Uterus (tissue), 4 donors: Measurements from ENCODE around the gene FHIT. TPM values are rescaled to one million over a fixed set of nuclear protein-coding genes. Genes with fewer than 3 reads are reported as not detected.

Experiments
- DNase-seq, 2 donors: peaks; one replicate each; pipeline ENCODE4 v3.0.0-alpha.2; 2019 to 2020
- H3K27ac ChIP-seq, 2 donors: fragments of 200-600 bp; sonication (generic); 1 replicate in 1 of 2; 2 replicates in 1 of 2; pipeline ENCODE4 v1.5.1; 2016 to 2018
- H3K27me3 ChIP-seq, 2 donors: fragments of 200-600 bp; sonication (generic); one replicate each; pipeline ENCODE4 v1.5.1; 2018 to 2019; ENCODE audit warnings: control low read depth in 1 of 2
- H3K36me3 ChIP-seq, 2 donors: fragments of 200-600 bp; sonication (generic); one replicate each; pipeline ENCODE4 v1.5.1; 2019; ENCODE audit warnings: control low read depth in 1 of 2
- H3K4me1 ChIP-seq, 2 donors: fragments of 200-600 bp; sonication (generic); one replicate each; pipeline ENCODE4 v1.5.1; 2018 to 2019; ENCODE audit warnings: control low read depth in 1 of 2
- H3K4me3 ChIP-seq, 2 donors: fragments of 200-600 bp; sonication (generic); 1 replicate in 1 of 2; 2 replicates in 1 of 2; pipeline ENCODE4 v1.5.1; 2018 to 2019; ENCODE audit warnings: mild to moderate bottlenecking in 1 of 2
- H3K9me3 ChIP-seq, 2 donors: fragments of 200-600 bp; sonication (generic); one replicate each; pipeline ENCODE4 v1.5.1; 2019; ENCODE audit warnings: control low read depth in 1 of 2
- CTCF ChIP-seq, 4 experiments: fragments of 200-600 bp in 2 of 4; fragments of 450-650 bp in 2 of 4; sonication (generic) in 2 of 4; IDR thresholded peaks; one replicate each; pipeline ENCODE4 v1.5.1; 2016 to 2019; ENCODE audit warnings: antibody characterized with exemption in 4 of 4, mild to moderate bottlenecking in 2 of 4, moderate library complexity in 1 of 4
- POLR2A ChIP-seq, 2 donors: fragments of 450-650 bp; IDR thresholded peaks; one replicate each; pipeline ENCODE4 v1.6.1; 2016; ENCODE audit warnings: antibody characterized with exemption in 2 of 2, mild to moderate bottlenecking in 1 of 2, moderate library complexity in 1 of 2
- intact Hi-C: fragments of 100-400 bp; cut with DNase I; formaldehyde crosslinking; loops from one replicate; pipeline ENCODE4 v1.15.1; 2023; ENCODE audit warnings: low total_unique reads
- total RNA-seq, 4 donors: library from RNA; depleted of rRNA in 3 of 4; stranded (reverse); fragments of >200 nt in 3 of 4; gene quantifications; one replicate each; pipeline versions ENCODE4 v1.1.0 to v1.2.4, GENCODE V29; 2014 to 2023
- donor health status: DM: yes; HTN: yes; CAD: no.

The FHIT gene
- total RNA-seq, 4 donors from 2014 or later = 1.3 to 15.2 (median 7.3) TPM

GRCh38 chr3:60758171-60758570 lies 493.1 kb downstream of the FHIT start:
- TF ChIP-seq POLR2A (IDR thresholded peaks at IDR 0.05) (no peak), CTCF (IDR thresholded peaks at IDR 0.05) (no peak)
- Histone ChIP-seq H3K4me3 (no peak overlapping the region), H3K27me3 (no peaks in the 10 kb centered on the region), H3K27ac (no peak overlapping the region), H3K36me3 (no peaks in the 10 kb centered on the region), H3K4me1 (no peaks in the 10 kb centered on the region), H3K9me3 (no peaks in the 10 kb centered on the region)
- intact Hi-C loops = no loop called here
- no peak for DNase-seq

- Histone ChIP-seq H3K4me3 (no peak overlapping the region), H3K4me1 (no peaks in the 10 kb centered on the region), H3K9me3 (no peaks in the 10 kb centered on the region), H3K36me3 (no peaks in the 10 kb centered on the region), H3K27me3 (no peaks in the 10 kb centered on the region), H3K27ac (no peak overlapping the region)
- DNase-seq = no peak
- TF ChIP-seq CTCF (IDR thresholded peaks at IDR 0.05) (no peak), POLR2A (IDR thresholded peaks at IDR 0.05) (no peak)
- intact Hi-C loops = no loop called here
Measured at GRCh38 chr3:60757724-60758123, 493.5 kb downstream of the FHIT start.

- Histone ChIP-seq H3K27ac (no peak overlapping the region), H3K9me3 (no peaks in the 10 kb centered on the region), H3K27me3 (no peaks in the 10 kb centered on the region), H3K36me3 (no peaks in the 10 kb centered on the region), H3K4me1 (no peaks in the 10 kb centered on the region), H3K4me3 (no peak overlapping the region)
- intact Hi-C loops = no loop called here
- TF ChIP-seq POLR2A (IDR thresholded peaks at IDR 0.05) (no peak), CTCF (IDR thresholded peaks at IDR 0.05) (no peak)
- DNase-seq = no peak
Measured at GRCh38 chr3:60756241-60757030, 494.8 kb downstream of the FHIT start.

GRCh38 chr3:60755094-60755493 lies 496.2 kb downstream of the FHIT start:
- Histone ChIP-seq H3K27ac (no peak overlapping the region), H3K27me3 (no peaks in the 10 kb centered on the region), H3K4me3 (no peak overlapping the region), H3K9me3 (no peaks in the 10 kb centered on the region), H3K36me3 (no peaks in the 10 kb centered on the region), H3K4me1 (no peaks in the 10 kb centered on the region)
- intact Hi-C loops = no loop called here
- DNase-seq = no peak
- TF ChIP-seq POLR2A (IDR thresholded peaks at IDR 0.05) (no peak), CTCF (IDR thresholded peaks at IDR 0.05) (no peak)

GRCh38 chr3:60754617-60755016 lies 496.6 kb downstream of the FHIT start:
- no peak overlapping the region for H3K27ac ChIP-seq
- no peaks in the 10 kb centered on the region for H3K27me3 ChIP-seq
- H3K9me3 ChIP-seq = no peaks in the 10 kb centered on the region
- intact Hi-C loops = no loop called here
- TF ChIP-seq POLR2A (IDR thresholded peaks at IDR 0.05) (no peak), CTCF (IDR thresholded peaks at IDR 0.05) (no peak)
- H3K4me1 ChIP-seq = no peaks in the 10 kb centered on the region
- H3K4me3 ChIP-seq = no peak overlapping the region
- H3K36me3 ChIP-seq = no peaks in the 10 kb centered on the region
- no peak for DNase-seq
